HCT116 (cell line): ENCODE measurements around the gene ELF3. TPM values are rescaled to one million over a fixed set of nuclear protein-coding genes. Genes with fewer than 3 reads are reported as not detected.

Experiments
- ATAC-seq: fragments of 200-7000 bp; cut with Tn5 transposase; 2 replicates; pipeline ENCODE4 v1.9.1; 2020; ENCODE audit warnings: mild to moderate bottlenecking, moderate library complexity
- BruUV-seq: library from RNA; stranded (reverse); fragments of 400-500 nt; replicated peaks from 2 replicates; lab custom pipeline; 2021; lab: Mats Ljungman, UMichigan
- CTCF ChIA-PET: fragments of 300-600 bp; sonication (Branson Sonifier 250); formaldehyde crosslinking; loops from one replicate; lab custom pipeline; 2021; ENCODE audit warnings: antibody characterized with exemption; lab: Charles Lee
- POLR2A ChIA-PET: fragments of 300-600, 350-600 bp; sonication (Branson Sonifier 250); formaldehyde crosslinking; loops from one replicate; lab custom pipeline; 2021; ENCODE audit warnings: antibody characterized with exemption; lab: Charles Lee
- RAD21 ChIA-PET, 2 experiments: fragments of 300-600 bp; sonication (Branson Sonifier 250); formaldehyde crosslinking; loops; one replicate each; lab custom pipeline; 2023; ENCODE audit warnings: low total read pairs in 2 of 2; ENCODE audit not compliant: uncharacterized antibody in 2 of 2, unreplicated experiment in 2 of 2, low non-redundant PET in 1 of 2; lab: Charles Lee
- DNase-seq: peaks from one replicate; pipeline ENCODE4 v3.0.0-alpha.2; 2010; ENCODE audit warnings: low read depth, low spot score
- H2AFZ ChIP-seq: fragments of 200-600 bp; shearing (Covaris generic), sonication (generic); 2 replicates; pipeline ENCODE4 v1.6.1; 2017; ENCODE audit warnings: low read depth, mixed run types, mixed read lengths, antibody characterized with exemption, low read length; ENCODE audit not compliant: poor library complexity, severe bottlenecking
- H3K27ac ChIP-seq: 2 replicates; pipeline ENCODE4 v1.5.1; 2012; ENCODE audit warnings: low read depth, low read length
- H3K27me3 ChIP-seq: fragments of 200-600 bp; sonication (generic); 2 replicates; pipeline ENCODE4 v1.6.1; 2016; ENCODE audit warnings: mixed run types, low read length, mixed read lengths; ENCODE audit not compliant: insufficient read depth
- H3K36me3 ChIP-seq, 2 experiments: fragments of 200-500 bp in 1 of 2; fragments of 200-600 bp in 1 of 2; sonication (Bioruptor generic) in 1 of 2; sonication (generic) in 1 of 2; 2 replicates each; pipeline versions ENCODE4 v1.5.1 to v1.6.1; 2014 to 2016; ENCODE audit warnings: low read length in 2 of 2, inconsistent platforms in 1 of 2, mixed read lengths in 1 of 2, mixed run types in 1 of 2; ENCODE audit not compliant: insufficient read depth in 2 of 2, control insufficient read depth in 1 of 2
- H3K4me1 ChIP-seq, 2 experiments: fragments of 200-600 bp in 1 of 2; sonication (generic) in 1 of 2; 2 replicates each; pipeline versions ENCODE4 v1.5.1 to v1.6.1; 2012 to 2017; ENCODE audit warnings: low read length in 2 of 2, inconsistent platforms in 1 of 2, mild to moderate bottlenecking in 1 of 2, mixed read lengths in 1 of 2, mixed run types in 1 of 2, moderate library complexity in 1 of 2; ENCODE audit not compliant: insufficient read depth in 2 of 2, control insufficient read depth in 1 of 2
- H3K4me2 ChIP-seq: fragments of 200-600 bp; sonication (generic); 2 replicates; pipeline ENCODE4 v1.6.1; 2017; ENCODE audit warnings: mixed run types, low read length, mixed read lengths
- H3K4me3 ChIP-seq, 2 experiments: fragments of 200-600 bp in 1 of 2; sonication (generic) in 1 of 2; replicated peaks in 1 of 2; 2 replicates each; pipeline ENCODE4 v1.5.1; 2011 to 2016; ENCODE audit warnings: low read length in 2 of 2, control low read depth in 1 of 2, low read depth in 1 of 2, mild to moderate bottlenecking in 1 of 2, mixed read lengths in 1 of 2, mixed run types in 1 of 2
- H3K79me2 ChIP-seq: fragments of 200-600 bp; sonication (generic); 2 replicates; pipeline ENCODE4 v1.6.1; 2017; ENCODE audit warnings: mild to moderate bottlenecking, mixed run types, low read length, moderate library complexity, mixed read lengths; ENCODE audit not compliant: insufficient read depth
- H3K9ac ChIP-seq: fragments of 200-600 bp; sonication (generic); 2 replicates; pipeline ENCODE4 v1.6.1; 2016; ENCODE audit warnings: low read length, mixed read lengths
- H3K9me2 ChIP-seq: fragments of 200-600 bp; sonication (generic), shearing (Covaris generic); 2 replicates; pipeline ENCODE4 v1.6.1; 2017; ENCODE audit warnings: mixed run types, mild to moderate bottlenecking, moderate library complexity; ENCODE audit not compliant: insufficient read depth
- H3K9me3 ChIP-seq, 2 experiments: fragments of 200-500 bp in 1 of 2; fragments of 200-600 bp in 1 of 2; sonication (Bioruptor generic) in 1 of 2; sonication (generic) in 1 of 2; 2 replicates each; pipeline ENCODE4 v1.6.1; 2014 to 2017; ENCODE audit warnings: low read length in 2 of 2, mixed read lengths in 2 of 2, inconsistent platforms in 1 of 2, low read depth in 1 of 2, mild to moderate bottlenecking in 1 of 2, mixed run types in 1 of 2, moderate library complexity in 1 of 2; ENCODE audit not compliant: control insufficient read depth in 1 of 2, insufficient read depth in 1 of 2
- H4K20me1 ChIP-seq: fragments of 200-600 bp; sonication (generic), shearing (Covaris generic); 2 replicates; pipeline ENCODE4 v1.6.1; 2017; ENCODE audit warnings: mixed run types, mild to moderate bottlenecking, moderate library complexity; ENCODE audit not compliant: insufficient read depth
- CBX3 ChIP-seq: IDR thresholded peaks from 2 replicates; pipeline ENCODE4 v1.6.1; 2012; ENCODE audit warnings: low read depth
- CEBPB ChIP-seq: IDR thresholded peaks from 2 replicates; pipeline ENCODE4 v1.6.1; 2012; ENCODE audit warnings: low read depth
- EGR1 ChIP-seq: IDR thresholded peaks from 2 replicates; pipeline ENCODE4 v1.6.1; 2012; ENCODE audit warnings: low read depth
- FOSL1 ChIP-seq: IDR thresholded peaks from 2 replicates; pipeline ENCODE4 v1.6.1; 2012; ENCODE audit warnings: low read depth
- JUND ChIP-seq: IDR thresholded peaks from 2 replicates; pipeline ENCODE4 v1.6.1; 2012
- MAX ChIP-seq: IDR thresholded peaks from 2 replicates; pipeline ENCODE4 v1.6.1; 2012
- POLR2A ChIP-seq: IDR thresholded peaks from 2 replicates; pipeline ENCODE4 v1.7.0; 2011; ENCODE audit warnings: borderline replicate concordance; ENCODE audit not compliant: insufficient read depth, insufficient read length; ENCODE audit errors: extremely low read depth
- POLR2AphosphoS5 ChIP-seq: IDR thresholded peaks from 2 replicates; pipeline ENCODE4 v1.6.1; 2011; ENCODE audit warnings: mild to moderate bottlenecking, low read depth, low read length, moderate library complexity
- REST ChIP-seq: IDR thresholded peaks from 2 replicates; pipeline ENCODE4 v1.6.1; 2012; ENCODE audit warnings: low read depth
- SIN3A ChIP-seq: IDR thresholded peaks from 2 replicates; pipeline ENCODE4 v1.6.1; 2012; ENCODE audit warnings: low read depth
- SP1 ChIP-seq: IDR thresholded peaks from 2 replicates; pipeline ENCODE4 v1.6.1; 2012; ENCODE audit warnings: low read depth
- TCF7L2 ChIP-seq: IDR thresholded peaks from 2 replicates; pipeline ENCODE4 v1.7.0; 2011; ENCODE audit warnings: borderline replicate concordance, inconsistent platforms; ENCODE audit not compliant: insufficient read depth, insufficient read length; ENCODE audit errors: extremely low read depth
- ZBTB33 ChIP-seq: IDR thresholded peaks from 2 replicates; pipeline ENCODE4 v1.6.1; 2011; ENCODE audit warnings: mild to moderate bottlenecking, low read length, moderate library complexity; ENCODE audit not compliant: insufficient replicate concordance; ENCODE audit errors: extremely low read depth
- intact Hi-C: fragments of 100-400 bp; cut with micrococcal nuclease; formaldehyde crosslinking; loops from 2 replicates; pipeline ENCODE4 v1.10.0; 2022
- total RNA-seq: library from RNA; stranded (reverse); gene quantifications from one replicate; pipeline ENCODE4 v1.2.1, GENCODE V29; 2021; ENCODE audit not compliant: unreplicated experiment

Gene ELF3
- total RNA-seq, 1 experiment from 2014 or later: 200 TPM

- TSS peak; percentile 83 for BruUV-seq
- POLR2A ChIA-PET: interaction anchor here (0.6 to 4.2 kb wide), 10 partner anchors 10 to 59 kb away, joined by 3 to 28 read pairs (median 4); partner anchors contain the start of gene ELF3
- Histone ChIP-seq H3K4me1 (peaks cover 43 to 77% of the 10 kb centered on the region in 2 experiments), H3K79me2 (no peaks in the 10 kb centered on the region), H3K9me3 (no peaks in the 10 kb centered on the region), H3K27ac (peak overlapping the region; percentile 63), H4K20me1 (no peaks in the 10 kb centered on the region), H3K4me3 (peak overlapping the region in 1 of 2 experiments; percentile 15; a peak in 1 of 4 replicates), H2AFZ (no peak overlapping the region), H3K9me2 (no peaks in the 10 kb centered on the region), H3K27me3 (no peaks in the 10 kb centered on the region), H3K4me2 (peak overlapping the region; percentile 58), H3K36me3 (no peaks in the 10 kb centered on the region), H3K9ac (peak overlapping the region; percentile 35)
- RAD21 ChIA-PET: no interaction called here
- ATAC-seq: peak; percentile 73
- CTCF ChIA-PET: interaction anchor here (0.8 to 1.2 kb wide), 2 partner anchors 12 to 37 kb away, joined by 3 to 4 read pairs; partner anchors contain the start of gene ELF3
- TF ChIP-seq EGR1 (no peak), TCF7L2 (no peak), SIN3A (no peak; the same call in 1 of the 2 replicates), REST (no peak), FOSL1 (peak; percentile 84), CEBPB (peak; percentile 42; the same call in 1 of the 2 replicates), ZBTB33 (no peak), MAX (peak; percentile 60; the same call in 1 of the 2 replicates), JUND (peak; percentile 74), CBX3 (peak; percentile 68; the same call in 1 of the 2 replicates), SP1 (peak; percentile 58; the same call in 1 of the 2 replicates), POLR2AphosphoS5 (no peak; the same call in 1 of the 2 replicates), POLR2A (no peak)
- intact Hi-C loops: no loop called here
- DNase-seq: peak; percentile 68
These were observed 36.6 kb downstream of the ELF3 start for GRCh38 chr1:202046748-202047708.
